ENCODE measurements around the gene CPEB1. TPM values are rescaled to one million over a fixed set of nuclear protein-coding genes. Genes with fewer than 3 reads are reported as not detected.

Gene CPEB1
- polyA plus RNA-seq, 1 donor = 1.5 TPM

GRCh38 chr15:82670699-82671098 is 23.5 kb upstream of the CPEB1 start:
- H3K27me3 ChIP-seq (ENCODE audit: control insufficient read depth, insufficient read depth, low read length) = peaks cover 4% of the 10 kb centered on the region
- 79% methylated on average over 2 of the region's 4 CpGs for WGBS (ENCODE audit: insufficient coverage, low lambda C conversion rate)
- DNase-seq = no peak
- H3K4me3 ChIP-seq (ENCODE audit: low read length) = no peak overlapping the region
- no peaks in the 10 kb centered on the region for H3K4me1 ChIP-seq (ENCODE audit: control insufficient read depth, insufficient read depth, low read length)
- H3K36me3 ChIP-seq (ENCODE audit: control insufficient read depth, insufficient read depth, low read length) = no peaks in the 10 kb centered on the region
- no peak overlapping the region for H3K27ac ChIP-seq (ENCODE audit: low read length)
- H3K9me3 ChIP-seq (ENCODE audit: control insufficient read depth, low read depth, low read length) = no peaks in the 10 kb centered on the region

GRCh38 chr15:82666606-82667005 is 19.4 kb upstream of the CPEB1 start:
- H3K9me3 ChIP-seq (ENCODE audit: control insufficient read depth, low read depth, low read length) = no peaks in the 10 kb centered on the region
- H3K36me3 ChIP-seq (ENCODE audit: control insufficient read depth, insufficient read depth, low read length) = no peaks in the 10 kb centered on the region
- no peaks in the 10 kb centered on the region for H3K4me1 ChIP-seq (ENCODE audit: control insufficient read depth, insufficient read depth, low read length)
- H3K27ac ChIP-seq (ENCODE audit: low read length) = no peak overlapping the region
- no peak overlapping the region for H3K4me3 ChIP-seq (ENCODE audit: low read length)
- WGBS (ENCODE audit: insufficient coverage, low lambda C conversion rate) = no CpG with 5 or more reads among the region's 10 CpGs
- no peaks in the 10 kb centered on the region for H3K27me3 ChIP-seq (ENCODE audit: control insufficient read depth, insufficient read depth, low read length)
- no peak for DNase-seq

DNA sequence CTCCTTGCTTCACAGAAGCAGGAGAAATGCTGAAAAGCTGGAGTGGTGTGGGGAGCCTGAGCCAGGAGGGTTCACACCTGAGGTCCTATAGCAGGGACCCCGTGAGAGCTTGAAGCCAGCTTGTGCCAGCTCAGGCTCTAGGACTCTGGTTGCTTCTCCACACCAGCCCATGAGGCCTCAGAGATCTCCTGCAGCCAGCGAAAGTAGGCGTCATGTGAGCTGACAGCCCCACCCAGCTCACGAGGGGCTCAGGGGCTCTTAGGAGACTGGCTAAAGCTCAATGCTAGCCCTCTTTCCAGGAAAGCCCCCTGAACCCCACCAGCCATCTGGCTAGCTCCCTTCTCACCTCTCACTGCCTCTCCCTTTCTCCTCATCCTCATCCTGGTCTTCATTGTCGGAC is 16.9 kb upstream of the CPEB1 start:
- Histone ChIP-seq H3K9me3 (ENCODE audit: control insufficient read depth, low read depth, low read length) (no peaks in the 10 kb centered on the region), H3K27ac (ENCODE audit: low read length) (no peak overlapping the region), H3K36me3 (ENCODE audit: control insufficient read depth, insufficient read depth, low read length) (no peaks in the 10 kb centered on the region), H3K4me1 (ENCODE audit: control insufficient read depth, insufficient read depth, low read length) (no peaks in the 10 kb centered on the region), H3K4me3 (ENCODE audit: low read length) (no peak overlapping the region), H3K27me3 (ENCODE audit: control insufficient read depth, insufficient read depth, low read length) (no peaks in the 10 kb centered on the region)
- no CpG with 5 or more reads among the region's 5 CpGs for WGBS (ENCODE audit: insufficient coverage, low lambda C conversion rate)
- no peak for DNase-seq

DNA sequence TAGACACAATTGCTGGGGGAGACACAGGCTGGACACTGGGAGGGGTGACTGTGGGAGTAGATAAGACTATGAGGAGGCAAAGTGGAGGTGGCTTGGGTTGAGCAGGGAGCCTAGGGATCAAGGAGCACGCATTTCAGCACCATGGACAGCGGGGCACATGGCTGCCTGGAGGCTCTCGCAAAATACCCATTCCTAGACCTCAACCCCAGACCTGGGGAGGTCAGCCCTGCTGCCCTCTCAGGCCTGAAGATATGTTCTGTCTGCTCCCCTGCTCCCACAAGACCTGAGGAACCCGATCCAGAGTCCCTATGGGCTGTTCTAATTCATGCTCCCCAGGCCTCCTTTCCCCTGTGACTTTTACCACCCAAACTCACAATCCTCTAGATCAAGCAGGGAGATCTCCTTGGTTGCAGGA is 16.0 kb upstream of the CPEB1 start:
- H3K27ac ChIP-seq (ENCODE audit: low read length) = no peak overlapping the region
- no peak overlapping the region for H3K4me3 ChIP-seq (ENCODE audit: low read length)
- H3K27me3 ChIP-seq (ENCODE audit: control insufficient read depth, insufficient read depth, low read length) = no peaks in the 10 kb centered on the region
- no CpG with 5 or more reads among the region's 4 CpGs for WGBS (ENCODE audit: insufficient coverage, low lambda C conversion rate)
- H3K9me3 ChIP-seq (ENCODE audit: control insufficient read depth, low read depth, low read length) = no peaks in the 10 kb centered on the region
- DNase-seq = peak in 1 of 2 donors; percentile 34
- no peaks in the 10 kb centered on the region for H3K36me3 ChIP-seq (ENCODE audit: control insufficient read depth, insufficient read depth, low read length)
- H3K4me1 ChIP-seq (ENCODE audit: control insufficient read depth, insufficient read depth, low read length) = no peaks in the 10 kb centered on the region

GRCh38 chr15:82662641-82663040 is 15.5 kb upstream of the CPEB1 start:
- no peaks in the 10 kb centered on the region for H3K9me3 ChIP-seq (ENCODE audit: control insufficient read depth, low read depth, low read length)
- H3K4me1 ChIP-seq (ENCODE audit: control insufficient read depth, insufficient read depth, low read length) = no peaks in the 10 kb centered on the region
- no peak for DNase-seq
- H3K4me3 ChIP-seq (ENCODE audit: low read length) = no peak overlapping the region
- no peak overlapping the region for H3K27ac ChIP-seq (ENCODE audit: low read length)
- no peaks in the 10 kb centered on the region for H3K36me3 ChIP-seq (ENCODE audit: control insufficient read depth, insufficient read depth, low read length)
- no CpG with 5 or more reads among the region's 9 CpGs for WGBS (ENCODE audit: insufficient coverage, low lambda C conversion rate)
- H3K27me3 ChIP-seq (ENCODE audit: control insufficient read depth, insufficient read depth, low read length) = no peaks in the 10 kb centered on the region

GRCh38 chr15:82660378-82660777 is 13.2 kb upstream of the CPEB1 start:
- WGBS (ENCODE audit: insufficient coverage, low lambda C conversion rate) = no CpG with 5 or more reads among the region's 1 CpG
- Histone ChIP-seq H3K27ac (ENCODE audit: low read length) (no peak overlapping the region), H3K4me3 (ENCODE audit: low read length) (no peak overlapping the region), H3K9me3 (ENCODE audit: control insufficient read depth, low read depth, low read length) (no peaks in the 10 kb centered on the region), H3K36me3 (ENCODE audit: control insufficient read depth, insufficient read depth, low read length) (no peaks in the 10 kb centered on the region), H3K4me1 (ENCODE audit: control insufficient read depth, insufficient read depth, low read length) (no peaks in the 10 kb centered on the region), H3K27me3 (ENCODE audit: control insufficient read depth, insufficient read depth, low read length) (no peaks in the 10 kb centered on the region)
- DNase-seq = no peak

DNA sequence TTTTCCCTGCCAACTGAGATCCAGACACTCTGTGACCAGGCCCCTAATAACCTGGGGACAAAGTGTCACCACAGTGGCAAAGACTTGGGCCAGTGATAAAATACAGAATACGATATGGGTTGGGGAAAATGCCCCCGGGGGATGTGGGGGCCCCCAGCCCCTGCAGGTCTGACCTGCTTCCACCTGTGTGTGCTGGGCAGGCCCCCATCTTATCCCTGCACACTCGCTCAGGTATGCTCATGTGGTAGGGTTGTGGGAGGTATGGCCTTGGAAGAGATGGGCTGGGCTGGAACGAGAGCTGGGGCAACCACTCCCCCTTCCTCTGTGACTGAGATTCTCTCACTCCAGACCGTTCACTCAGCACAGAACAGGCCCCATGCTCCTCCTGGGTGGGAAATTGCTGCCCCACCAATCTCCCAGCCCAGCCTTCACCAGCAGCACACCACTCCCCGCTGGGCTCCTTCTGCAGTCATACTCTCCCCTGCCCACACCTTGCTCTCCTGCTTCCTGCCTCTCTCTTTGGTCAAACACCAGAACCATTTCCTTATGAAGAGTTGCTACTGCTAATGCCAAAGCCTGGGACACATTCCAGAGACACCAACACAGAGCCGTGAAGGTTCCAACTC is 9.6 kb upstream of the CPEB1 start:
- Histone ChIP-seq H3K27me3 (ENCODE audit: control insufficient read depth, insufficient read depth, low read length) (peaks cover 7% of the 10 kb centered on the region), H3K4me3 (ENCODE audit: low read length) (no peak overlapping the region), H3K4me1 (ENCODE audit: control insufficient read depth, insufficient read depth, low read length) (no peaks in the 10 kb centered on the region), H3K27ac (ENCODE audit: low read length) (no peak overlapping the region), H3K9me3 (ENCODE audit: control insufficient read depth, low read depth, low read length) (no peaks in the 10 kb centered on the region), H3K36me3 (ENCODE audit: control insufficient read depth, insufficient read depth, low read length) (no peaks in the 10 kb centered on the region)
- no peak for DNase-seq
- WGBS (ENCODE audit: insufficient coverage, low lambda C conversion rate) = no CpG with 5 or more reads among the region's 7 CpGs

DNA sequence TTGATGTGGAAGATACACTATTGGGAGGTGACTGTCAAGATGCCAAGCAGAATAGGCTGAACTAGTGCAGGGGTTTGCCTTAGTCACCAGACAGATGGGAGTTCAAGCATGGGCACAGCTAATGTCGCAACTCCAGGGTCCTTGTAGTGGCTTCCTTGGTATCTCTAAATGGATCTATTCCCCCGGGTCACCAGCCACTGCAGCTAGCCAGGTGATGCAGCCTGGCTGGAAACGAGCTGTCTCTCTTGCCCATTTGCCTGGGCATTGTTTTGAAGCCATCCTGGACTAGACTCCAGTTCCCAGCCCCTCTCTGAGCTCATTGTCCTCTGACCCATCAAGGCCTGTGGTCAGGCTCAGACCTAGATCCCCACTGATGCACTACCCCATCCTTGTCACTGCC is 8.4 kb upstream of the CPEB1 start:
- DNase-seq = no peak
- H3K36me3 ChIP-seq (ENCODE audit: control insufficient read depth, insufficient read depth, low read length) = no peaks in the 10 kb centered on the region

DNA sequence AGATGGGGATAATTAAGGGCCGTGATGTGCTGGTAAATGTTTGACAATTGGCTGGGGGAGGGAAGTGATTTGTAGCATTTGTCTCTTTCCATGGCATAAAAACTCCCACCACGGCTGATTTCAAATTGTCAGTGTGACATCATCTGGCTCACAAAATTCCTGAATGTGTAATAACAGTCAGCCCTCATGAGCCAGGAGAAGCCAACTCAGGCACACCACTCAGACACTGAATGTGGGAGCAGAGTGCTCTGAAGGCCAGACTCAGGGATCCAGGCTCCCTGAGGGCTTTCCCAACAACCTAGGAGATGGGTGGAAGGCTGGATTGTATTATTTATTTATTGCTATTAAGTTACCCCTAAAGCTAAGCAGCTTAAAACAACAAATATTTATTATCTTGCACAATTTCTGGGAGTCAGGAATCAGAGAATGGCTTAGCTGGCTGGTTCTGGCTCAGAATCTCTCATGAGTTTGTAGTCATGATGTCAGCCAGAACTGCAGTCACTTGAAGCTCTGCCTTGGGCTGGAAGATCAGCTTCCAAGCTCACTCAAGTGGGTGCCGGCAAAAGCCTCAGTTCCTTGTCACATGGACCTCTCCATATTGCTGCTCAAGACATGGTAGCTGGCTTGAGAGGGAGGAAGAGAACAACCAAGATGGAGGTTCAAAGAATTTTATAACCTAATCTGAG is 6.5 kb upstream of the CPEB1 start:
- no CpG with 5 or more reads among the region's 3 CpGs for WGBS (ENCODE audit: insufficient coverage, low lambda C conversion rate)
- H3K27ac ChIP-seq (ENCODE audit: low read length) = no peak overlapping the region
- no peaks in the 10 kb centered on the region for H3K4me1 ChIP-seq (ENCODE audit: control insufficient read depth, insufficient read depth, low read length)
- H3K36me3 ChIP-seq (ENCODE audit: control insufficient read depth, insufficient read depth, low read length) = no peaks in the 10 kb centered on the region
- DNase-seq = no peak
- H3K9me3 ChIP-seq (ENCODE audit: control insufficient read depth, low read depth, low read length) = no peaks in the 10 kb centered on the region
- H3K27me3 ChIP-seq (ENCODE audit: control insufficient read depth, insufficient read depth, low read length) = peaks cover 24% of the 10 kb centered on the region
- H3K4me3 ChIP-seq (ENCODE audit: low read length) = no peak overlapping the region

More for the DNA sequence above, 8.4 kb upstream of the CPEB1 start:
- WGBS (ENCODE audit: insufficient coverage, low lambda C conversion rate) = no CpG with 5 or more reads among the region's 3 CpGs
- Histone ChIP-seq H3K4me3 (ENCODE audit: low read length) (no peak overlapping the region), H3K27ac (ENCODE audit: low read length) (no peak overlapping the region), H3K4me1 (ENCODE audit: control insufficient read depth, insufficient read depth, low read length) (no peaks in the 10 kb centered on the region), H3K9me3 (ENCODE audit: control insufficient read depth, low read depth, low read length) (no peaks in the 10 kb centered on the region), H3K27me3 (ENCODE audit: control insufficient read depth, insufficient read depth, low read length) (peaks cover 7% of the 10 kb centered on the region)

DNA sequence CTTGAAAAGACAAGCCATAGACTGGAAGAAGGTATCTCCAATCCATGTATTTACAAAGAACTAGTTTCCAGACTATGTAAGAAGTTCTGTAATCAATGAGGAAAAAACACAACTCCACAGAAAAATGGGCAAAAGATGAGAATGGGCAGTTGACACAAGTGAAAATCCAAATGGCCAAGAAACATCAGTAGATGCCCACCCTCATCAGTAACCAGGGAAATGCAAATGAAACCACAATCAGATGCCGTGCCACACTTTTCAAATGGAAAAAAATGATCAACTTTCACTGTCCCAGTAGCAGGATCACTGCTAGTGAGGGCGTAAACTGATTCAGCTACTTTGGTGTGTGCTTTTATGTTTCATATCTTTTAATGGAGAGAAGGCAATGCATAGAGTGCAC is 4.5 kb upstream of the CPEB1 start:
- no CpG with 5 or more reads among the region's 2 CpGs for WGBS (ENCODE audit: insufficient coverage, low lambda C conversion rate)
- no peaks in the 10 kb centered on the region for H3K4me1 ChIP-seq (ENCODE audit: control insufficient read depth, insufficient read depth, low read length)
- no peaks in the 10 kb centered on the region for H3K36me3 ChIP-seq (ENCODE audit: control insufficient read depth, insufficient read depth, low read length)
- peaks cover 39% of the 10 kb centered on the region for H3K27me3 ChIP-seq (ENCODE audit: control insufficient read depth, insufficient read depth, low read length)
- no peak overlapping the region for H3K4me3 ChIP-seq (ENCODE audit: low read length)
- H3K9me3 ChIP-seq (ENCODE audit: control insufficient read depth, low read depth, low read length) = peaks cover 4% of the 10 kb centered on the region
- H3K27ac ChIP-seq (ENCODE audit: low read length) = no peak overlapping the region
- DNase-seq = no peak
